Smooth muscle cell (in vitro differentiated cells): Measurements from ENCODE around the gene PRKCD. TPM values are rescaled to one million over a fixed set of nuclear protein-coding genes. Genes with fewer than 3 reads are reported as not detected.

Source experiments
- DNase-seq: peaks from one replicate; lab custom pipeline; 2025; ENCODE audit not compliant: unreplicated experiment; lab: John Stamatoyannopoulos, UW
- H2AFZ ChIP-seq: fragments of 200-600 bp; sonication (generic); 2 replicates; pipeline ENCODE4 v1.6.0; 2016; ENCODE audit warnings: antibody characterized with exemption, low read depth, mild to moderate bottlenecking
- H3F3A ChIP-seq: fragments of 200-600 bp; sonication (generic); 2 replicates; pipeline ENCODE4 v1.6.0; 2017; ENCODE audit warnings: antibody characterized with exemption, low read depth
- H3K27ac ChIP-seq: fragments of 200-600 bp; sonication (generic); 2 replicates; pipeline ENCODE4 v1.5.1; 2016; ENCODE audit warnings: low read depth, mild to moderate bottlenecking
- H3K27me3 ChIP-seq: fragments of 200-600 bp; sonication (generic); 2 replicates; pipeline ENCODE4 v1.6.1; 2016; ENCODE audit warnings: low read depth, mild to moderate bottlenecking
- H3K36me3 ChIP-seq: fragments of 200-600 bp; sonication (generic); 2 replicates; pipeline ENCODE4 v1.5.1; 2016; ENCODE audit warnings: low read depth
- H3K4me1 ChIP-seq: fragments of 200-600 bp; sonication (generic); 2 replicates; pipeline ENCODE4 v1.5.1; 2016; ENCODE audit warnings: low read depth
- H3K4me2 ChIP-seq: fragments of 200-600 bp; sonication (generic); 2 replicates; pipeline ENCODE4 v1.6.0; 2016; ENCODE audit warnings: mild to moderate bottlenecking
- H3K4me3 ChIP-seq: fragments of 200-600 bp; sonication (generic); 2 replicates; pipeline ENCODE4 v1.5.1; 2016; ENCODE audit warnings: mild to moderate bottlenecking
- H3K79me2 ChIP-seq: fragments of 200-600 bp; sonication (generic); 2 replicates; pipeline ENCODE4 v1.6.0; 2016; ENCODE audit warnings: low read depth, mild to moderate bottlenecking
- H3K9ac ChIP-seq: fragments of 200-600 bp; sonication (generic); 2 replicates; pipeline ENCODE4 v1.6.0; 2016; ENCODE audit warnings: low read depth
- H3K9me3 ChIP-seq: fragments of 200-600 bp; sonication (generic); replicated peaks from 2 replicates; pipeline ENCODE4 v1.5.1; 2016; ENCODE audit warnings: low read depth
- H4K20me1 ChIP-seq: fragments of 200-600 bp; sonication (generic); 2 replicates; pipeline ENCODE4 v1.6.0; 2016; ENCODE audit warnings: low read depth
- WGBS: methylation state at CpG from one replicate; pipeline ENCODE4 v1.1.7; 2016; ENCODE audit warnings: low lambda C conversion rate; 5-methylcytosine and 5-hydroxymethylcytosine counted together
- polyA plus RNA-seq: library from polyadenylated mRNA; unstranded; fragments of >200 nt; fragmentation: Nextera tagmentation; extraction: Ambion mirVana; gene quantifications from 2 replicates; pipeline ENCODE4 v1.2.1, GENCODE V29; 2016
- total RNA-seq: library from RNA; depleted of rRNA; stranded (reverse); fragments of >200 nt; gene quantifications from 2 replicates; pipeline ENCODE4 v1.2.3, GENCODE V29; 2014
- TF ChIP-seq, protein P1 (sequence below): fragments of 200-600 bp; sonication (generic); IDR thresholded peaks from 2 replicates; pipeline ENCODE4 v1.5.1; 2017; ENCODE audit warnings: borderline replicate concordance, mild to moderate bottlenecking, antibody characterized with exemption; ENCODE audit not compliant: insufficient read depth, poor library complexity, severe bottlenecking

PRKCD gene
- total and polyA plus RNA-seq, 2 experiments from 2014 or later = 6.1 to 22.5 TPM

DNA sequence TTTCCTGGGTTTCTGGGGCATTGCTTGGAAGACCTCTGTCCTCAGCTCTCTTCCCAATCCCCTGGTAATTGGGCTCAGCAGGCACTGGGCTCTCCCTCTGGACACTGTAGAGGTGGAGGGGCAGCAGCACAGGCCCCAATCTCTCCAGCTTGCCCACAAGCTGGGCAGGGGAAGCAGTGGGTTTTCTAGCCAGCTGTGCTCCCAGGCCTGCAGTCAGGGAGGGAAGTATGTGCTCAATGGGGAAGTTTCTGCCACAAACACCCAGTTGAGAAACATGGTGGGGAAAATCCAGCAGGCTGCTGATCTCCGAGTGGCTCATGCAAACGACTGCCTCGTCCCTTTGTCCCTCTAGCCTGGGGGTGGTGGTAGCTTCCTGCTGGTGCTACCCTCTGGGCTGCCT lies 18.0 kb upstream of the PRKCD start:
- H3K4me2 ChIP-seq = no peak overlapping the region
- H3K4me3 ChIP-seq = no peak overlapping the region
- H3K27ac ChIP-seq = no peak overlapping the region
- no peaks in the 10 kb centered on the region for H3F3A ChIP-seq
- no peaks in the 10 kb centered on the region for H4K20me1 ChIP-seq
- H3K4me1 ChIP-seq = no peaks in the 10 kb centered on the region
- H3K27me3 ChIP-seq = no peaks in the 10 kb centered on the region
- H3K79me2 ChIP-seq = no peaks in the 10 kb centered on the region
- WGBS = 75% methylated on average over 3 of the region's 3 CpGs
- no peaks in the 10 kb centered on the region for H3K9me3 ChIP-seq
- no peak overlapping the region for H2AFZ ChIP-seq
- TF ChIP-seq, protein P1, sequence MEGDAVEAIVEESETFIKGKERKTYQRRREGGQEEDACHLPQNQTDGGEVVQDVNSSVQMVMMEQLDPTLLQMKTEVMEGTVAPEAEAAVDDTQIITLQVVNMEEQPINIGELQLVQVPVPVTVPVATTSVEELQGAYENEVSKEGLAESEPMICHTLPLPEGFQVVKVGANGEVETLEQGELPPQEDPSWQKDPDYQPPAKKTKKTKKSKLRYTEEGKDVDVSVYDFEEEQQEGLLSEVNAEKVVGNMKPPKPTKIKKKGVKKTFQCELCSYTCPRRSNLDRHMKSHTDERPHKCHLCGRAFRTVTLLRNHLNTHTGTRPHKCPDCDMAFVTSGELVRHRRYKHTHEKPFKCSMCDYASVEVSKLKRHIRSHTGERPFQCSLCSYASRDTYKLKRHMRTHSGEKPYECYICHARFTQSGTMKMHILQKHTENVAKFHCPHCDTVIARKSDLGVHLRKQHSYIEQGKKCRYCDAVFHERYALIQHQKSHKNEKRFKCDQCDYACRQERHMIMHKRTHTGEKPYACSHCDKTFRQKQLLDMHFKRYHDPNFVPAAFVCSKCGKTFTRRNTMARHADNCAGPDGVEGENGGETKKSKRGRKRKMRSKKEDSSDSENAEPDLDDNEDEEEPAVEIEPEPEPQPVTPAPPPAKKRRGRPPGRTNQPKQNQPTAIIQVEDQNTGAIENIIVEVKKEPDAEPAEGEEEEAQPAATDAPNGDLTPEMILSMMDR = no peak
- no peak overlapping the region for H3K9ac ChIP-seq
- DNase-seq = no peak
- no peaks in the 10 kb centered on the region for H3K36me3 ChIP-seq

DNA sequence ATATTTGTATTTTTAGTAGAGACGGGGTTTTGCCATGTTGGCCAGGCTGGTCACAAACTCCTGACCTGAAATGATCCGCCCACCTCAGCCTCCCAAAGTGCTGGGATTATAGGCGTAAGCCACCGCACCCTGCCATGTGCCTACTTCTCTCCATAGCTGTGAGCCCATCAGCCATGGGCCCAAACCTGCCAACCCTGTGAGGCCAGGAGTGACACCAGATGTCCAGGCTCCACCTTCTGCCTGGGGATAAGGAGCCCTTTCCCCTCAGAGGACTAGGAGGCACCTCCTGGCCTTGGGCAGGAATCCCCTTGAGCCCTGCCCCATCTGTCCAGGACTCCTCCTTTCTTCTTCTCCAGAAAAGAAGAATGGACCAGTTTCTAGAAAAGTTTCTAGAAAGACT lies 16.6 kb upstream of the PRKCD start:
- TF ChIP-seq, protein P1 = no peak
- H4K20me1 ChIP-seq = no peaks in the 10 kb centered on the region
- H3K4me3 ChIP-seq = no peak overlapping the region
- no peaks in the 10 kb centered on the region for H3K27me3 ChIP-seq
- 92% methylated on average over 4 of the region's 4 CpGs for WGBS
- no peaks in the 10 kb centered on the region for H3F3A ChIP-seq
- H3K4me2 ChIP-seq = no peak overlapping the region
- no peaks in the 10 kb centered on the region for H3K36me3 ChIP-seq
- no peak overlapping the region for H3K27ac ChIP-seq
- no peak overlapping the region for H3K9ac ChIP-seq
- no peaks in the 10 kb centered on the region for H3K9me3 ChIP-seq
- no peak overlapping the region for H2AFZ ChIP-seq
- no peaks in the 10 kb centered on the region for H3K4me1 ChIP-seq
- no peak for DNase-seq
- no peaks in the 10 kb centered on the region for H3K79me2 ChIP-seq

DNA sequence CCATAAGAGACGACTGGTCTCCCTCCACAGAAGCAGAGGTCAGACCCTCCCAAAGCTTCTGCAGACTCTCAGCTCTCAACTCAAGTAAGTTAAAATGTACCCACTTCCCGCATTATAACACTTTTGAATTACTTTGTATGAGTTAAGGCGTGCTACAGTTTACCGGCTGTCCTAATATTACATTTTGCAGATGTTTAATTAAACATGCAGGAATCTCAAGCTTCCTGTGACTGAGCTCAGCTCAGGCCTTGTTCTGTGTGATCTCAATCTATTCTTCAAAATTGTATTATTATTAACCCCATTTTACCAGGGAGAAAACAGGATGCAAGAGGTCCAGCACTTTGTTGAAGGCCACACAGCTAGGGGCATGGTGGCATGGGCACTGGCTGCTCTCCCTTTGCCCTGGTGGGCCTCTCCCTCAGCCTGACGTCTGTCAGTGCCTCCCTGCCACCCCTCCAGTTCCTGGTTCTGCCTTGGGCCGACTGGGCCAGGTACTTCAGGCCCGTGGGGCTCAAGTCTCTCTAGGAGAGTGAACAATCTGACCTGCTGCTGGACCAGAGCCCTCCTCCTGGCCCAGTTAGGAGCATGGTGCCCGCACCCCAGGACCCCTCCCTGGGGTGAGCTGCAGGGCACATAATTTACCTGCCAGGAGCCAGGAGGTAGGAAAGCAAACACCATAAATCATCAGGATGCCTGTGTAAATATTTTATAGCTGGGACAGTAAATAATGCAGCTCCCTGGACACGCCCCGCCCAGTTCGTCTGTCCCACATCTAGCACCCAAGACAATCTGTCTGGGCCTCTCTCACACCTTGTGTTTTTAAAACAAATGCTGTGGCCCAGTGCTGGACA lies 15.9 kb upstream of the PRKCD start:
- Histone ChIP-seq H2AFZ (no peak overlapping the region), H3K4me3 (no peak overlapping the region), H3K9me3 (no peaks in the 10 kb centered on the region), H4K20me1 (no peaks in the 10 kb centered on the region), H3K36me3 (no peaks in the 10 kb centered on the region), H3K27me3 (no peaks in the 10 kb centered on the region), H3K79me2 (no peaks in the 10 kb centered on the region), H3K4me2 (no peak overlapping the region), H3K27ac (no peak overlapping the region), H3F3A (no peaks in the 10 kb centered on the region), H3K4me1 (no peaks in the 10 kb centered on the region), H3K9ac (no peak overlapping the region)
- TF ChIP-seq, protein P1 = no peak
- DNase-seq = no peak
- 92% methylated on average over 11 of the region's 11 CpGs for WGBS

DNA sequence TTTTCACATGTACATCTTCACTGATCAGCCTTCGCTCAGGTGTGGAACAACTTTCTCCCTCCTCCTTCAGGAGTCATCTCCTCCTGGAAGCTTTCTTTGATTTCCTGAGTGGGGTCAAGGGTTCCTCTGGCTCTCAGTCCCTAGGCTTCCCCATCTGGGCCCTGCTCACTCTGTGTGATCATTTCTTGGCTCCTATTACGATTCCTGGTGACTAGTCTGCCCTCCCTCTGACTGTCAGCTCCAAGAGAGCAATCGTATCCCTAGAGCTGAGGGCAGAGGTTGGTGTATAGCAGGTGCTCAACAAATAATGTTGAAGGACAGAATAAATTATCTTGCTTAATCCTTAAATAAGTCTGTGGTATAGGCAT lies 15.3 kb upstream of the PRKCD start:
- no peak for DNase-seq
- H3K4me2 ChIP-seq = no peak overlapping the region
- no peaks in the 10 kb centered on the region for H3K79me2 ChIP-seq
- H3K27ac ChIP-seq = no peak overlapping the region
- no peak overlapping the region for H3K4me3 ChIP-seq
- no peak overlapping the region for H3K9ac ChIP-seq
- no peaks in the 10 kb centered on the region for H3F3A ChIP-seq
- H4K20me1 ChIP-seq = no peaks in the 10 kb centered on the region
- WGBS = 84% methylated on average over 3 of the region's 3 CpGs
- no peaks in the 10 kb centered on the region for H3K36me3 ChIP-seq
- TF ChIP-seq, protein P1 = no peak
- no peaks in the 10 kb centered on the region for H3K4me1 ChIP-seq
- no peak overlapping the region for H2AFZ ChIP-seq
- H3K27me3 ChIP-seq = no peaks in the 10 kb centered on the region
- no peaks in the 10 kb centered on the region for H3K9me3 ChIP-seq
